AG04449 (cell line): ENCODE measurements around the gene RAPGEF5.

ENCODE experiments used
- CTCF ChIA-PET: fragments of 350-600 bp; formaldehyde crosslinking; extraction: SDS; loops from one replicate; lab custom pipeline; 2021; ENCODE audit warnings: antibody characterized with exemption; lab: Yijun Ruan, JAX
- POLR2A ChIA-PET: fragments of 400-600, 350-600 bp; formaldehyde crosslinking; extraction: SDS; loops from one replicate; lab custom pipeline; 2020; ENCODE audit warnings: antibody characterized with exemption, inconsistent platforms; lab: Yijun Ruan, JAX
- DNase-seq: peaks from one replicate; pipeline ENCODE4 v3.0.0-alpha.2; 2010; ENCODE audit warnings: low read depth, low spot score
- H3K4me3 ChIP-seq: 2 replicates; pipeline ENCODE4 v1.5.1; 2011; ENCODE audit warnings: low read depth, mild to moderate bottlenecking, control low read depth, low read length
- CTCF ChIP-seq: IDR thresholded peaks from one replicate; pipeline ENCODE4 v1.5.1; 2011; ENCODE audit warnings: mild to moderate bottlenecking, moderate library complexity, low read length, control low read depth, inconsistent platforms; ENCODE audit not compliant: insufficient read depth; ENCODE audit errors: missing control alignments

RAPGEF5 gene

GRCh38 chr7:22187691-22188348, 169.1 kb downstream of the RAPGEF5 start:
- no peak for DNase-seq
- CTCF ChIA-PET: no interaction called here
- H3K4me3 ChIP-seq: no peak overlapping the region
- TF ChIP-seq CTCF: no peak
- POLR2A ChIA-PET: no interaction called here

DNA sequence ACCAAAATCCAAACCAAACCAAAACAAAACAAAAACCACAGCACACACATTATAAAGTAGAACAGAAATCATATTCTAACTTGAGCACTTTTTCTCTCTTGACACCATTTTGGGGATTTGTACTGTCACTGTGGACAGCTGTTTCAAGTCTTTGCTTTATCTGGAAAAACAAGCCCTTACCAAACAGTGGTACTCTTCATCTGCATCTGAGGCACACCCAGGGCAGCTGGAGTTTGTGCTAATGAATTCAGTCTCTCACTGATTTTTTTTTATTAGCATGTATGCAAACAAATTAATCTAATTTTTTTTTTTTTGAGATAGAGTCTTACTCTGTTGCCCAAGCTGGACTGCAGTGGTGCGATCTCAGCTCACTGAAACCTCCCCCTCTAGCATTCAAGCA, 171.4 kb downstream of the RAPGEF5 start:
- H3K4me3 ChIP-seq: no peak overlapping the region
- CTCF ChIA-PET: interaction anchor here (1.5 to 1.7 kb wide), 2 partner anchors 10 to 75 kb away, joined by 4 to 8 read pairs; no protein-coding TSS in a partner anchor
- no peak for TF ChIP-seq CTCF
- DNase-seq: no peak
- POLR2A ChIA-PET: no interaction called here

DNA sequence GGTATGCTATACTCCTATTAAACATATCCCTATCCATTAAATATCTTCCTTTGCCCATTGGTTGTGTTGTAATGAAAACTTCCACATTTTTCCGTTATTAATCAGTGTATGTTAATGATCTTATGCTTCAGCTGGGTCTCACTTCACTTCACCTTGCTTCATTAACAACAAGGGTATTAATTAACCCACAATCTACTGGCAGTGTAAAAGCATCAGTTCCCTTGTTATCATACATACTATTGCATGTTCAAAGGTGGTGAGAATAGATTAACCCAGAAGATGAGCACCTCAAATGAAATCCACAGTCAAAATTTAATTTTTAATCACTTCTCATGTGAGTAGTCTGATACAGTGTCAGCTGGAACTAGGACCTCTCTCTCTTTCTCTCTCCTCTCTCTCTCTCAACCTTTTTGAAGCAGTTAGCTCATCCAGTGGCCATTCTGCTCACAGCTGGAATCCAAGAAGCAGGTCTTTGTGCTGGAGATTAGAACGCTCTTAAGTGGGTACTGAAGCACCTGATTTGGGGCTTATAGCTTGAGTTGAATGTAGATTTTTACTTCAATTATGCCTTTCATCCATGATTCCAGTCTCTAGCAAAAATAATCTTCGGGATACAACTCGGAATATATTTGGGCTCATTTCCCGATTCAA, 172.3 kb downstream of the RAPGEF5 start:
- ChIA-PET CTCF (interaction anchor here (1.1 to 1.7 kb wide), 3 partner anchors 9 to 74 kb away, joined by 3 to 8 read pairs (median 4); no protein-coding TSS in a partner anchor), POLR2A (no interaction called here)
- H3K4me3 ChIP-seq: no peak overlapping the region
- DNase-seq: no peak
- TF ChIP-seq CTCF: no peak

DNA sequence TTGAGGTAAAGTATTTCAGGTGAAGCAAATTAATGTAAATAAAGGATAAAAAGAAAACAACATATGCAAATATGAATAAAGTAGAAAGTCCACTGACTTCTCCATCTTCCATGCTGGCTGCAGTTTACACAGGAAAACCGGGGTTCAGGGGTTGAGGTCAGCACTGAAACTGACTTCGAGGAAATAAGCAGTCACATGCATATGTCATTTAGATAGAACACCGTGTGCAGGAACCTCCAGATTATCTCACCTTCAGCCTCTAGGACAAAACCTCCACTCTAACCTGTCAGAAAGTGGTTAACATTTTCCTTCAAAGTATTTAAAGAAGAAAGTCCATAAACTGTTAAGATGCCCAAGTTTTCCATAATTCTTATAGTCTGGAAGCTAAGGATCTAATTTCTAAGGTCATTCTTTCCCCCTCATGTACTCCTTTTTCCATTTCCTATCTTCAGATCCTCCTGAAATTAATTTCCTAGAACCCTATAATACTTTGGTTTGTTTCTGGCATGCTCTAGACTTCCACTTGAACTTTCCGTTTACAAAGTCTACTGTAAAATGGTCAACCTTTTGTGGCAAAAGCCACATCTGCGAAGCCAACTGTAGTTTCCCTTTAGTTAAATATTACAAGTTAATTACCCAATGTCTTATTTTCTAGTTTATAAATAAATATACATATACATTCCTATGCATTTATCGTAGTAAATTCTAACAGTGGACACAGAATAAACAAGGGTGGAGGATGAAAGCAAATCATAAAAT, 173.3 kb downstream of the RAPGEF5 start:
- no peak for TF ChIP-seq CTCF
- no peak overlapping the region for H3K4me3 ChIP-seq
- ChIA-PET CTCF (interaction anchor here (1.1 kb wide), 1 partner anchor 41 kb away, joined by 3 read pairs; no protein-coding TSS in a partner anchor), POLR2A (no interaction called here)
- no peak for DNase-seq

DNA sequence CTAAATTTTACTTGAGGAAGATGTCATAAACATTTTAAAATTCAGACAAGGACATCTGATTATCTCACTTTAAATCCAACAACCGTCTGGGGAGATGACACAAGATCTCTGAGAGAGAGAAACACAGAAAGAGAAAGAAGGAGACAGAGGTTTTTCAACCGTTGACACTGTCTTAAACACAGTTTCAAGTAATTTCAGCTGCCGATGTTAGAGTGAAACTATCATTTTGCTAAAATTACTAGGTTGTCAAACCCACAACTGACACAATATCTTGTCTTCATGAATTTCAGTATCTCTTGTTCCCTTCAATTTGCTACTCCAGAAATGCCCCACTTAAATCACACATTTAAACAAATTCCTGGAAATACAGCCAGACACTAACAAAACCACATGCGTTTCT, 174.8 kb downstream of the RAPGEF5 start:
- TF ChIP-seq CTCF: no peak
- DNase-seq: no peak
- CTCF ChIA-PET: no interaction called here
- no peak overlapping the region for H3K4me3 ChIP-seq
- POLR2A ChIA-PET: no interaction called here

- no peak for DNase-seq
- ChIA-PET CTCF (no interaction called here), POLR2A (no interaction called here)
- no peak overlapping the region for H3K4me3 ChIP-seq
- no peak for TF ChIP-seq CTCF
Measured at GRCh38 chr7:22181663-22182062, 175.3 kb downstream of the RAPGEF5 start.
